HG03135 (cell line): ENCODE results near the gene MEIS1.
"Not testable (repeated sequence)": the region's sequence is repeated elsewhere in the genome, so short reads cannot be mapped to it uniquely, and the experiment has no call there.

Source experiments
- ATAC-seq: cut with Tn5 transposase; IDR thresholded peaks from one replicate; pipeline ENCODE4 v1.9.1; 2021; ENCODE audit warnings: mild to moderate bottlenecking, moderate library complexity; ENCODE audit not compliant: unreplicated experiment

Gene MEIS1

GRCh38 chr2:66464930-66465637, 30.2 kb downstream of the MEIS1 start:
- ATAC-seq, result no peak

DNA sequence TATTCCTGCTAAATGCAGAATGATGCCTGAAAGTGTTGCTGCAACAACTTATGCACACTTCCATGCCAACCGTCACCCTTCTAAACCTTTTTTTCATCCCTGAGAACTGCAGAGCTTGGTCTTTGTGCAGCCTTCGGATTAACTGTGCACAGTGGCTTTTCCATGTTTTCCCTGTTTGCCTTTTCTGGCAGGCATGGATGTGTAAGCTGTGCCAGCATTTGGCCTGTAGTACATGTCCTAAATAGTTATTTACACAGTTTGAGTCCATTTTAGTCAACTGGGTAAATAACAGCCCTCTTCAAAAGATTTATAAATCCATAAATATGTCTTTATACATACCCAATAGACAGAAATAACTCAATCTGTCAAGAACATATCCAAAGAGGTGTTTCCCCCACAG, 31.5 kb downstream of the MEIS1 start:
- ATAC-seq, result no peak

DNA sequence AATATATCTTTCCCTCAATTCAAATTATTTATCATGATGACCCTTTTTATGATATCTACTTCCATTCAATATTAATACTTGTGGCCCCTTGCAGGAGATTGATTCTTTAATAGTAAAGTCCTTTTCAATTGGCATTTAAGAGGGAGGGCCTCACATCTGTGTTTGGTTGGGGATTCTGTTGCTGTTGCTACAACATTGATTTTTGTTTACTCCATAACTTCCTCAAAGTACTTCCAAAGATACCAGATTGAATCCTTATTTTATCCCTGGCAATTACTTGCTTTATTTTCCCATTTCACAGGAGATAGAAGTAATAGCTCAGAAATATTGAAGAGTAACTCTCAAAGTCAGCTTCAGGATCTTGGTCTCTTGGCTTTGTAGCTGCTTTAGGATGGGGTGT, 32.8 kb downstream of the MEIS1 start:
- ATAC-seq, result no peak

DNA sequence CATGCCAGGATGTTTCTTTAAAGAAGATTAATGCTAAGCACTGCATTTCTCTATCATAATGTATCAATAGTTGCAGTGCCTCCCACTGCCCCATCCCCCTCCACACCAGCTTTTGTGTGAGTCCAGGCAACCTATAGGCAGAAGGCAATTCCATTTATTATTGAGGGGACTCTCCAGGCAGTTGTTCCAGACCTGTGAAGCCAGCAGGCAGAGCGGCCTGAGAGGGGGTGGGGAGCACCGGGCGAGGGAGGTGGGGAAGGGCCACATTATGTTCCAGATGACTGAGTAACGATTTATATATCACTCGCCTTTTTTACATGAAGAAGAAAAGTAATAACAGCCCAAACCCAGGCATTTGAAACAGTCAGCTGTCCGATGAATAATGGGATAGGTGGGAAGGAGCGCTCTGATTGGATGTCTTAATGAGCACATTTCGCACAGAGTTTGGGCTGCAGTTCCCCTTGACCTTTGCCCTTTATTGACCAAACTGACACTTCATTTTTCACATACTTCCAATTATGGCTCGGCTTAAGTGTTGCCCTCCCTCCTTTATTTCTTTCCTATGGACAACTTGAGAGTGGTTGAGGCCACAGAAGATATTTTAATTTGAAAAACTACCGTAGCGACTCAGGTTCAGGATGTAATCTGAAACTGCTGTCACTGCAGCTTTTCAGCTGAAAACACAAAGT, 34.4 kb downstream of the MEIS1 start:
- no peak for ATAC-seq

DNA sequence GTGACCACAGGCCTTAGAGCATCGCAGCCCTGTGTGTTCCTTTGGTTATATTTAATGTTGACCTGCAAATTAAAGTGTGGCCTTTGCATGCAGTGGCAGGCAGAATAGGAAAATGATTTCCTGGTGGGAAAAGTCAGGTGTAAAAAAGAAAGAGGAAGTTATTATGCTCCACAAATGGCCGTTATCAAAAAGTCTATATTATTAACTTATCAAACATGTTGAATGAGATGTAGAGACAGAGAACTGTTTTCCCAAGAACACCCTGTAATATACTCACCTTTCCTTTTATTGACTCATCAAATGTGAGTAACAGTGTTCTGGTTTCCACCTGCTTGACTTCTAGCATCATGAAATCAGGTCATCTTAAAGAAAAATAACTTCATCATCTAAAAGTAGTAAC, 35.3 kb downstream of the MEIS1 start:
- ATAC-seq, result no peak

GRCh38 chr2:66472225-66472843, 37.4 kb downstream of the MEIS1 start:
- ATAC-seq, result no peak

- ATAC-seq, result no peak
These were observed 42.4 kb downstream of the MEIS1 start for GRCh38 chr2:66477135-66477842.

- ATAC-seq, result no peak
These were observed 43.4 kb downstream of the MEIS1 start for GRCh38 chr2:66478299-66478698.

DNA sequence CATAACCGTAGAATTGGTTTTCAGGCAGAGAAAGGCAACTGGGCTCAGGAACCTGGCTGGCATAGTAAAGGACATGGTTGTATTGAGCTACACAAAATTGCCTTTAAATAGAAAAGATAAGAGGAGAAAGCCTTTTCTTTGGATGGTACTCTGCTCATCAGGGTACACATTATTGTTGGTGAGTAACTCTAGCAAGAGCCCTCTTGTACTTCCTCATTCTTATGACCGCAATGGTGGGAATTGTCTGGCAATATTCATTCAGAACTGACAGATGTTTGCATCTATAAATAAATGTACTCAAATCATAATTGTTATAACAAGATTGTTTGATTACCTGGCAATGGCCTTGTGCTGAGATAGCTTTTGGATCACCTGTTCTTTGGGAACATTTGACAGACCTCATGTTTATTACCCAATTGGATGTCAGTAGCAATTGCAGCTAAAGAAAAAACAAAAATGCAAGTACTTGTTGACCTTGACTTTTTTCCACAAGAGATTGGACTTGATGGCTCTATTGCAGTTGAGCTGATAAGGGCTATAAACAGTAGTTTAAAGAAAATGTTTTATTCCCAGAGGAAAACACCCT, 43.9 kb downstream of the MEIS1 start:
- no peak for ATAC-seq

DNA sequence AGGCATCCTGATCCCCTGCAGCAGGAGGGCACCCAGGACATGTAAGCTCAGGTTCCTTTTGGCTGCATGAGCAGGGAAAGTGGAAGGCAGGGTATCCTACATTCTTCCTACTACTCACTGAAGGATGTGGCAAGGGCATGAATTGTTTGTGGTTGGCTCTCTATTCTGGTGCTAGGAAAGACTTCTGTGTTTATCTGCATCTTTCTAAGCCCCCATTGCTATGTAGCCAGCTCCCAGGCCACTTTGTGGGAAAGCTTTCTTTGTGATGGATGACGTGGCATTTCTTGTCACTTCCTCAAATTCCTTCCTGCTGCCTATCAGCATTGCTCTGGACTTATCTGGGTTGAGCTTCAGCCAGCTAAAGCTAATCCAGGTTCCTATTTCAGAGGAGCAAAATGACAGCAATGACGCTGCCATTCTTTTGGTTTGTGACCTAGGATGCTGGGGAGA, 46.2 kb downstream of the MEIS1 start:
- ATAC-seq, result no peak

DNA sequence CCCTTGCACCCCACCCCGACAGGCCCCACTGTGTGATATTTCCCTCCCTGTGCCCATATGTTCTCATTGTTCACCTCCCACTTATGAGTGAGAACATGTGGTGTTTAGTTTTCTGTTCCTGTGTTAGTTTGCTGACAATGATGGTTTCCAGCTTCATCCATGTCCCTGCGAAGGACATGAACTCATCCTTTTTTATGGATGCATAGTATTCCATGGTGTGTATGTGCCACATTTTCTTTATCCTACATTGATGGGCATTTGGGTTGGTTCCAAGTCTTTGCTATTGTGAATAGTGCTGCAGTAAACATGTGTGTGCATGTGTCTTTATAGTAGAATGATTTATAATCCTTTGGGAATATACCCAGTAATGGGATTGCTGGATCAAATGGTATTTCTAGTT, 50.3 kb downstream of the MEIS1 start:
- not testable (repeated sequence) for ATAC-seq

GRCh38 chr2:66488946-66489345, 54.0 kb downstream of the MEIS1 start:
- ATAC-seq, result no peak

DNA sequence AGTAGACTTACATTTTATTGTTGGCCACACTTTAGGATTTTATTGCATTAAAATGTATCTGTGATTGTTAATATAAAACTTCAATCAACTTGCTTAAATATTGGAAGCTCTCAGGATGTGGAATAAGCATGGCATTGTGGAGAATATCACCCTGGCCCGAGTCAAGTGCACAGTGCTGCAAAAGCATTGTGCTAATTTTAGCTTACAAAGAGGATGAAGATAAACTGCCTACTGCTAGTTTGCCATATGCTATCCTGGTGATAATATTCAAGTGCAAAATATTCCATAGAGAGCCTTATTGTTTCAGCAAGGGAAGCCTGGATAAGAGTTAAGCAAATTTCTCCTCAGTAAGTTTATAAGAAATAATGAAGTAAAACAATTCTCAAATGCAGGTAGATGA, 54.5 kb downstream of the MEIS1 start:
- ATAC-seq, result no peak

DNA sequence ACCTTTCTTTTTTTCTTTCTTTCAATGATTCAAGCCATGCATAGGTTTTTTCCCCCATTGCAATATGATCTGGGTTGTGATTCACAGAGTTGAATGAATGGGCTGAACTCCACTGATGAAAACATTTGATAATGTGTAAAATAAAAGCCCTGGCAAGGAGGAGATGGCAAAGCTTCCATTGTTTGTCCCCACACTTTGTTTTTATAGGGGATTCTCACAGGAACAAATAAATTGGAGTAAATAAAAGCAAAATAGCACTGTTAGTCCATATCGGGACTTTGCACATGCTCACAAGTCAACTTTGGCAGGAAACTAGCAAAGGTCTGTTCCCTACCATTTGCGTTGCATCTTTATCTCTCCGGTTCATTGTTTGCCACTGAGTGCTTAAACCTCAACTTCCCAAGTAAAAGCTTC, 55.7 kb downstream of the MEIS1 start:
- no peak for ATAC-seq

DNA sequence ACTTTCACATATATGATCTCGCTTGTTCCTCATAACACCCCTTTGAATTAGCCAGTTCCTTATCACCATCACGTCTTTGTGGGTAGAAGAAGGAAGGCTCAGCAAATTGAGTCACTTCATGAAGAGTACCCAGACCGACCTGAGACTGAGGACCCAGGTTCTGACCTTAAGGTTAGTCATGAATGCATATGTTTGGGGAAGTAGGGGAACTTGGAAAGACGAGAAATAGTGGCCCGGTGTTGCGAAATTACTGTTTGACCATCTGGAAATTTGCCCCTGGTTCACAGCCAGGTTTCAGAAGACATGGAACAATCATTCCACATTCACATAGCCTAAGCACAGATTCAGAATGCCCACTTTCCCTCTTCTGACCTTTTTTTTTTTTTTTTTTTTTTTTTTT, 59.8 kb downstream of the MEIS1 start:
- no peak for ATAC-seq

DNA sequence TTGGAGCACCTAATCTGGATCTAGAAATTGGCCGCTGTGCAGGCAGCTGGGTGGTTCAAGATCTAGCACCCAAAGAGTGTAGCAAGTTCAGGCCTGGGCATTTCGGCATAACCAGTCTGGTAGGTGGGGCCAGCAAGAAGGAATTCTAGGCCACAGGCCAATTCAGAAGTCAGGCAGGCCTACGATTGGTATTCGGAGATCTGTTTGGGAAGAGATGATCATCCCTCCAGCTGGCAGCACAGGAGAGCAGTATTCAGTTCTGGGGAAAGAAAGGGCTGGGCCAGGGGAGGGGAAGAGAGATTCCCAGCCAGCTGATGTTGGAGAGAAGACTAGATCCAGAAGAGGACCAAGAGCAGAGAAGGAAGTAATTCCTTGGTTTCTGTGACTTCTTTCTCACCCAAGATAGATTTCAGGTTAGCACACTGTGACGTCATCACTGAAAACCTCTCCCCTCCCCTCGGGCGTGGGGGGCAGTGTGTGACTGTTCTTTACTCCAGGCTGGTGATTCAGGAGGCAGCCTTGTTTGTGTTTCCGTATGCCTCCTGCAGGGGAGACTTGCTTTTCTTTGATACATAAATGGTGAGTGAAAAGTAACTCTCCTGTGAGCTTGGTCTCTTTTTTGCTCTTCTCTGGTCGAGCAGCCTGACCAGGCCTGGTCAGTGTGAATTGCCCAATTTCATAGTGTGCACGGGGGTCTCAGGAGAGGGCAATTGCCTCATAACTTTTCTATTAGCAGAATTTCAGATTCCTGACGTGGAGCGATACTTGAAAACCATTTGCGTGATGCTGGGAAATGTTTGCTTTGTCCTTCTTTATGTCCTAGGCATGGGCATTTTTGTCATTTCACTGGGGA, 61.1 kb downstream of the MEIS1 start:
- ATAC-seq, result no peak

DNA sequence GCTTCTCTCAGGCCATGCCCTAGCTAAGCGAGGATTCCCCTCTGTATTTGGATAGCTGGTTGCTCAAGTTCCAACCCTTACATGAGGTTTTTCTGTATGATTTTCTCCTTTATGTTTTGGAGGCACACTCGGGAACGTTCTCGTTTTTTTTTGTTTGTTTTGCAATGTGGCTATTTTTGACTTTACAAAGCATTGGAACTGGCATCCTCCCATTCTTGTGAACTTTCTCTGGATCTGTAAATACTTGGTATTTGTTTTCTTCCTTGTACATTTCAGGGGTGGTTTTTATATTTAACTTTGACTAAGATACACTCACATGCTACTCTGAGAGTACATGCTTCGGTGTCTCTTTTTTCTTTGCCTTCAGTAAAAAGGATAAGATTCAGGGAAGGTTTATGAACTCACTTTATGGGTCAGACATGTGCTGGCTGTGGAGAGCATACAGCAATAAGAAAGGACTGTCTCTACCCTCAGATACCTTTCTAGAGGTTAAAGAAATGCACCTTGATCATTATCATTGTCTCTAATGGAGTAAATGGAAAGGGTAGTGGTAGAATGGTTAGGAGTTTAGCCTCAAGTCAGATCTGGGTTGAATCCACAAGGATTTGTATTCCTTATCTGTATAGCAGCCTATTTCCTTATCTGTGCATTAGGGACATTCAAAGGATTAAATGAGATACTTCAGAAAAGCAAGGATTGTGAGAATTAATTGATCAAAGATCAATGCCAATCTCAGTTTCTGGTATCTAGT, 61.9 kb downstream of the MEIS1 start:
- no peak for ATAC-seq

DNA sequence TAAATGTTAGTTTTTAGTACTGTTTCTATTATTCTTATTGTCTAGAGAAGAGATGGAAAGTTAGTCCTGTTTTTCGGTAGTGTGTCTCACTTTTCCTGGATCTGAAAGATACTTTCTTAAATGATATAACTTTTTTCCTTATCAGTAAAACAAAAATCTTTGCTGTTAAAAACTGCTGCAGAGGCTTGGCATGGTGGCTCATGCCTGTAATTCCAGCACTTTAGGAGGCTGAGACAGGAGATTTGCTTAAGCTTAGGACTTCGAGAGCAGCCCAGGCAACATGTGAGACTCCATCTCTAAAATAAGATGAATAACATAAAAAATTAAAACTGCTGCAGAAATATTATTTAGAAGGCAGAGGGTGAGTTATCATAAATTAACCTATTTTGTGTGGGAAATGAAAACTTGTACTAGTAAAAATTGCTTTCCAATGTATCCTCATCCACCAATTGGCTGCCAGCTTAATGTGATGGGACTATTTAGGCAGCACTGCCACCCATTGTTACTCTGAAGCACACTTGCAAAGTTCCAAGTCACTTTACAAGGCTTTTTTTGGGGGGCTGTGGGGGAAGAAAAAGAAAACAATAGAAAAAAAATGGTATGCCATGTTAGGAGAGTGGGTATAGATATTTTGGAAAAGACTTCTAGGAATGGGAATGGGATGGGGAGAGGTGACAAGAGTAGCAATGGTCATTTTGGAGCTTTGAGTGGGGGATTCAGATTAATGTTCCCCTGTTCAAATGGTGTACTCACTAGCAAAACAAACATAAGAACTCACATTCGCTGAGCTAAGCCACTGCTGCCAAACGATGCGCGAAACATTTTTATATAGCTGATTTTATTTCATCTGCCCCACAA, 62.7 kb downstream of the MEIS1 start:
- no peak for ATAC-seq
